NB4 (cell line): ENCODE measurements around the gene SH2D5.

ENCODE experiments used
- POLR2A ChIP-seq: IDR thresholded peaks from 2 replicates; pipeline ENCODE4 v1.6.1; 2011; ENCODE audit warnings: mild to moderate bottlenecking; ENCODE audit not compliant: insufficient read length; ENCODE audit errors: extremely low read depth
- TF ChIP-seq, protein P1 (sequence below): IDR thresholded peaks from one replicate; pipeline ENCODE4 v1.5.1; 2012; ENCODE audit warnings: low read depth, low read length

DNA sequence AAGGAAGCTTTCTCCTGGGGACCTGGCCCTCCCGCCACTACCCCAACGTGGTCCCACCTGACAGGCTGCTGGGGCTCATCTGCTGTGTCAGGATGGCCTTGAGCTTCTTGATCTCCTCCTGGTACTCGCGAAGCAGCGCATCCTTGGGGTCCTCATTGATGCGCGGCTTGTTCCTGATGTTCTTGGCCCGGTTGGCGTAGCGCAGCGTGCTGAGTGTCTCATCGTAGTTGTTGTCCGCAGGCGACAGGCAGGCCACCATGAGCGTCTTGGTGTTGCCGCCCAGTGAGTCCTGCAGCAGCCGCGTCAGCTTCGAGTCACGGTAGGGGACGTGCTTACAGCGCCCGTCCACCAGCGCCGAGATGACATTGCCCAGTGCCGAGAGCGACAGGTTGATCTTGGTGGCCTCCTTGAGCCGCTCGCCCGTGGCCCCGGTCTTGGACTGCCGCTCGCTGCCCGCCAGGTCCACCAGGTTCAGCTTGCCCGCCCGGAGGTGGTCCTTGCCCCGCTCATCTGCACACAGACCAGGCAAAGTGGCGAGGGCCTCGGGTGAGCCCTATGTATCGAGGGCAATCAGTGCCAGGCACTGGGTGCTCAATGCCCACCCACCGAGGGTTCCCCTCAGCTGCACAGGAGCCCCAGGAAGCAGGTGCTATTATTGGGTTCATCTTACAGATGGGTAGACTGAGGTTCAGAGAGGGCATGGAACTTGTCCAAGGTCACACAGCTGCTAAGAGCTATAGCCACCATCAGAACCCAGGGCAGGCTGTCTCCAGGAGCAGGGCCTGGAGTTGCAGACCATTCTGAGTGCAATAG lies 27.9 kb downstream of the SH2D5 start:
- TF ChIP-seq, protein P1, sequence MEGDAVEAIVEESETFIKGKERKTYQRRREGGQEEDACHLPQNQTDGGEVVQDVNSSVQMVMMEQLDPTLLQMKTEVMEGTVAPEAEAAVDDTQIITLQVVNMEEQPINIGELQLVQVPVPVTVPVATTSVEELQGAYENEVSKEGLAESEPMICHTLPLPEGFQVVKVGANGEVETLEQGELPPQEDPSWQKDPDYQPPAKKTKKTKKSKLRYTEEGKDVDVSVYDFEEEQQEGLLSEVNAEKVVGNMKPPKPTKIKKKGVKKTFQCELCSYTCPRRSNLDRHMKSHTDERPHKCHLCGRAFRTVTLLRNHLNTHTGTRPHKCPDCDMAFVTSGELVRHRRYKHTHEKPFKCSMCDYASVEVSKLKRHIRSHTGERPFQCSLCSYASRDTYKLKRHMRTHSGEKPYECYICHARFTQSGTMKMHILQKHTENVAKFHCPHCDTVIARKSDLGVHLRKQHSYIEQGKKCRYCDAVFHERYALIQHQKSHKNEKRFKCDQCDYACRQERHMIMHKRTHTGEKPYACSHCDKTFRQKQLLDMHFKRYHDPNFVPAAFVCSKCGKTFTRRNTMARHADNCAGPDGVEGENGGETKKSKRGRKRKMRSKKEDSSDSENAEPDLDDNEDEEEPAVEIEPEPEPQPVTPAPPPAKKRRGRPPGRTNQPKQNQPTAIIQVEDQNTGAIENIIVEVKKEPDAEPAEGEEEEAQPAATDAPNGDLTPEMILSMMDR: no peak
- no peak for TF ChIP-seq POLR2A
